Right lung (tissue), 5 donors: ENCODE results near the gene RHOT1. TPM values are rescaled to one million over a fixed set of nuclear protein-coding genes. Genes with fewer than 3 reads are reported as not detected.
"Not testable (repeated sequence)": the region's sequence is repeated elsewhere in the genome, so short reads cannot be mapped to it uniquely, and the experiment has no call there.

ENCODE experiments used
- DNase-seq, 2 donors: peaks; one replicate each; pipeline ENCODE4 v3.0.0-alpha.2; 2013
- polyA plus RNA-seq, 5 donors: library from polyadenylated mRNA; unstranded; fragments of 120-200 nt; gene quantifications; one replicate each; pipeline versions ENCODE4 v1.2.1 to v1.2.3, GENCODE V29; 2013; ENCODE audit warnings: inconsistent platforms in 1 of 5, low replicate concordance in 1 of 5; ENCODE audit not compliant: insufficient read length in 5 of 5, insufficient read depth in 1 of 5

The RHOT1 gene
- polyA plus RNA-seq, 5 donors, result 49.2 to 71.1 (median 66.0) TPM

- no peak for DNase-seq
Measured at GRCh38 chr17:32158870-32159585, 16.7 kb downstream of the RHOT1 start.

GRCh38 chr17:32159586-32160438 is 17.5 kb downstream of the RHOT1 start:
- DNase-seq, result no peak

GRCh38 chr17:32160526-32160925 is 18.2 kb downstream of the RHOT1 start:
- no peak for DNase-seq

- DNase-seq, result no peak
Measured at GRCh38 chr17:32161029-32161428, 18.7 kb downstream of the RHOT1 start.

DNA sequence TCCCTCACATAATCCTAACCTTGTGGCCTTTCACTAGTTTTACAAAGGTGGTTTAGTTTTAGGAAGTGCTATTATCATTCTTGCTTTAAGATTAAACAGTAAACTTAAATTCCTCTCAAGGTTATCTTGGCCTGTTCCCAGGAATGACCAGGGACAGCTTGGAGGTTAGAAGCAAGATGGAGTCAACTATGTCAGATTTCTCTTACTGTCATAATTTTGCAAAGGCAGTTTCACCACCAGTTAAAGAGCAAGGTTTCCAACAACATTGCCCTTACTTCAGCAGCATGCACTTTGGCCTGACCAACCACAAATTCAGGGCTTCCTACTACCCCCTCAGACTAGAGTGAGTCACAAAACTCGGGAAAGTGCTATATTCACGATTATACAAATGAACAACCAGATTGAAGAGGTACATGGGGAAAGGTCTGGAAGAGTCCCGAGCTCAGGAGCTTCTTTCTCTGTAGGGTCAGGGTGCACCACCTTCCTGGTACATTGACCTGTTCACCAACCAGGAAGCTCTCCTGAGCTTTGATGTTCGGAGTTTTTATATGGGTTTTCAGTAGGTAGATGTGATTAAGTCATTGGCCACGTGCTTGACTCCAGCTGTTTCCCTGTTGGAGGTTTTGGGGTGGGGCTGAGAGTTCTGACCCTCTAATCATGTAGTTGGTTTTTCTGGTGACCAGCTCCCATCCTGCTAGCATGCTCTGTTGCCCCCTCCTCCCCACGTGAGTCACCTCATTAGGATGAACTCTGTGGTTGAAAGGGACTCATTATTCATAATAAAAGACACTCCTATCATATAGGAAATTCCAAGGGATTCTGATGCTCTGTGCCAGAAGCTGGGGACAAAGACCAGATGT is 19.4 kb downstream of the RHOT1 start:
- no peak for DNase-seq

DNA sequence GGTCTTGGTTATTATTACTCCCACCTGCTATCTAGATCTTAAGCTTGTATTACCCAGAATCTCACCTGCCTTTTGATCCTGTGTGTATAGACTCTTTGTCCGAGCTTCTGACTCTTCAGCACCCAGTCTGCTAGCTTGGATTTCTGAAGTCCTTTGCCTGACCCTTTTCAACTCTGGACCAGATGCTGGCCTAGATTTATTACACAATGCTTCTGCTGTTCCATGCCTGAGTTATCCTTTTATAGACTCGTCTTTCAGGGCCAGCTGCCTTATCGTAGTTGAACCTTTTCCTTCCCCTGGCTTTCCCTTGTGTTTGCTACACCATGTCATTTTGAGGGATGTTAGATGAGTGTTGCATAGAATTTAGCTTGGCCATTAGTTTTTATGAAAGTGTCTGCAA is 32.6 kb downstream of the RHOT1 start:
- no peak for DNase-seq

DNA sequence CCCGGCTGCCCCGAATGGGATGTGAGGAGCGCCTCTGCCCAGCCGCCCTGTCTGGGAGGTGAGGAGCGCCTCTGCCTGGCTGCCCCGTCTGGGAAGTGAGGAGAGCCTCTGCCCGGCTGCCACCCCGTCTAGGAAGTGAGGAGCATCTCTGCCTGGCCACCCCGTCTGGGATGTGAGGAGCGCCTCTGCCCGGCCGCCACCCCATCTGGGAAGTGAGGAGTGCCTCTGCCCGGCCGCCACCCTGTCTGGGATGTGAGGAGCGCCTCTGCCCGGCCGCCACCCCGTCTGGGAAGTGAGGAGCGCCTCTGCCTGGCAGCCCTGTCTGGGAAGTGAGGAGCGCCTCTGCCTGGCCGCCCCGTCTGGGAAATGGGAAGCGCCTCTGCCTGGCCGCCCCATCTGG is 36.4 kb downstream of the RHOT1 start:
- DNase-seq, result not testable (repeated sequence)

DNA sequence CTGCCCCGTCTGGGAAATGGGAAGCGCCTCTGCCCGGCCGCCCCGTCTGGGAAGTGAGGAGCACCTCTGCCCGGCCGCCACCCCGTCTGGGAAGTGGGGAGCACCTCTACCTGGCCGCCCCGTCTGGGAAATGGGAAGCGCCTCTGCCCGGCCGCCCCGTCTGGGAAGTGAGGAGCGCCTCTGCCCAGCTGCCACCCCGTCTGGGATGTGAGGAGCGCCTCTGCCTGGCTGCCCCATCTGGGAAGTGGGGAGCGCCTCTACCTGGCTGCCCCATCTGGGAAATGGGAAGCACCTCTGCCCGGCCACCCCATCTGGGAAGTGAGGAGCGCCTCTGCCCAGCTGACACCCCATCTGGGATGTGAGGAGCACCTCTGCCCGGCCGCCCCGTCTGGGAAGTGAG is 36.8 kb downstream of the RHOT1 start:
- not testable (repeated sequence) for DNase-seq

GRCh38 chr17:32179526-32179925 is 37.2 kb downstream of the RHOT1 start:
- not testable (repeated sequence) for DNase-seq

DNA sequence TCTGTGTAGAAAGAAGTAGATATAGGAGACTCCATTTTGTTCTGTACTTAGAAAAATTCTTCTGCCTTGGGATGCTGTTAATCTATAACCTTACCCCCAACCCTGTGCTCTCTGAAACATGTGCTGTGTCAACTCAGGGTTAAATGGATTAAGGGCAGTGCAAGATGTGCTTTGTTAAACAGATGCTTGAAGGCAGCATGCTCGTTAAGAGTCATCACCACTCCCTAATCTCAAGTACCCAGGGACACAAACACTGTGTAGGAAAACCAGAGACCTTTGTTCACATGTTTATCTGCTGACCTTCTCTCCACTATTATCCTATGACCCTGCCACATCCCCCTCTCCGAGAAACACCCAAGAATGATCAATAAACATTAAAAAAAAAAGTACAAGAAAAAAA is 38.0 kb downstream of the RHOT1 start:
- DNase-seq, result not testable (repeated sequence)

GRCh38 chr17:32185875-32186274 is 43.6 kb downstream of the RHOT1 start:
- DNase-seq, result no peak

DNA sequence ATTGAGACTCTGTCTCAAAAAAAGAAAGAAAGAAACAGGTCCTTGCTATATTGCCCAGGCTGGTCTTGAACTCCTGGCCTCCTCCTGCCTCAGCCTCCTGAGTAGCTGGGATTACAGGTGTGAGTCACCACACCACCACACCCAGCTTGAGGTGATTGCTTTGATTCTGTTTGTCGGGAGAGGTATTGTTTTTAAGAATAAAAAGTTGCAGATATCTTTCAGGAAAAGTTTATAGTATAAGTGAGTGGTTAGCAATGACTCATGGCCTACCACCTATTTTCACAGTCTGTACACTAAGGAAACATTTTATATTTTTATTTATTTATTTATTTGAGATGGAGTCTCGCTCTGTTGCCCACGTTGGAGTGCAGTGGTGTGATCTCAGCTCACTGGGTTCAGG is 45.0 kb downstream of the RHOT1 start:
- DNase-seq, result no peak

DNA sequence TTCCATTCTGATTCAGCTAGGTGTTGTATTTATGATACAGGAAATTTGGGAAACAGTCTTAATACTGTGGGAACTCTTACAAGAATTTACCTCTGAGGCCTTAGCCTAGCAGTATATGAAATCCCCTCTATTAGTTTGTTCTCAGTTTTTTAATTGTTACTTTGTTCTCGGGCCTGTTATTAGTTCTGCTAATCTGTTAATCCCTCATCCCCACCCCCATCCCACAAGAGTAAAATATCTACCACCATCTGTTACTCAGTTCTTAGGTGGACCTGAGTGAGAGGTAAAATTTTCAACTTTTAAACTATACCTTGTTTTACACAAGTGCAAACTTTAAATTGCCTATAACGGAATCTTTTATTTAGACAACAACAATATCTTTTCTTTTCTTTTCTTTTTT is 47.0 kb downstream of the RHOT1 start:
- DNase-seq, result no peak

GRCh38 chr17:32191306-32191705 is 49.0 kb downstream of the RHOT1 start:
- DNase-seq, result no peak

DNA sequence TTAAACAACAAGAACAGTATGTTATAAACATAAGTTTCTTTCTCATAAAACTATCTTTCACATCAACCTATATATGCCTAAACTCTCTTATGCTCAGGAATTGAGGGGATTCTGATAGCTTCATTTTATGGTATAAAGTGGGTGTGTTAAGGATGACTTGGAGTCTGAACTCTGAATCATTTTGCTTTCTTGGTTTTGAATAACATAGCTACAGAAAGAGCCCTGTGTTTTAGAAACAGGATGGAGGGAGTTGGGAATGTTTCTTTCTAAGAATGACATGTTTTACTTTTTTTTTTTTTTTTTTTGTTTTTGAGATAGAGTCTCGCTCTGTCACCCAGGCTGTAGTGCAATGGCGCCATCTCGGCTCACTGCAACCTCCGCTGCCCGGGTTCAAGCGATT is 50.1 kb downstream of the RHOT1 start:
- no peak for DNase-seq

GRCh38 chr17:32197987-32198386 is 55.7 kb downstream of the RHOT1 start:
- no peak for DNase-seq

DNA sequence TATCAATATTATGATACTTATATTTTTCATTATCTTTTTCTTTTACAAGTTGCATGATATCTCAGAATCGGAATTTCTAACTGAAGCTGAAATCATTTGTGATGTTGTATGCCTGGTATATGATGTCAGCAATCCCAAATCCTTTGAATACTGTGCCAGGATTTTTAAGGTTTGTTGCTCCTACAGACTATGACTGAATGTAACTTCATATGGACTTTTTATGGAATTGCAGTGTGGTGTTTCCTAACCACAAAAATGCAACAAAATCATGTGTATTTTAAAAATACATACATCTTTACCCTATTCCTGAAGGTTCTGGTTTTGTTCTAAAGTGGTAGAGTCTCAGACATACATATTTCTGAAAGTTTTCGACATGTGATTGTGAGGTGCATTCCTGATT is 64.6 kb downstream of the RHOT1 start:
- no peak for DNase-seq

DNA sequence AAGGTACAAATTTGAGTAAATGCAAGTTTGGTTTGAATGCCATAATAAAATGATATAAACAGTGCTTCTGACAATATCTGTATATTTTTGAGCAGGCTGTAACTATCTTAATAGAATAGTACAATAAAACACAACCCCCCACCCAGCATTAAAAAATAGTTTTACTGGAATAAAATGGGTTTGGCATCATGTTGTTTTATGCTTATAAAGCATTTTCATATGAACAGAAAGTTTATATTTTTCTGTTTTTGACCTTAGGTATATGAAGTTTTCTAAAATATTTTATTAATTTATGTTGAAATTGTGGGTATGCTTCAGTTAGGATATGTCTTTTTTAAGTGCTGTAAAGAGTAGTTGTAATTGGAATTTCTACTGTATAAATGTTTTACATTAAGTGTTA is 66.1 kb downstream of the RHOT1 start:
- DNase-seq, result no peak

DNA sequence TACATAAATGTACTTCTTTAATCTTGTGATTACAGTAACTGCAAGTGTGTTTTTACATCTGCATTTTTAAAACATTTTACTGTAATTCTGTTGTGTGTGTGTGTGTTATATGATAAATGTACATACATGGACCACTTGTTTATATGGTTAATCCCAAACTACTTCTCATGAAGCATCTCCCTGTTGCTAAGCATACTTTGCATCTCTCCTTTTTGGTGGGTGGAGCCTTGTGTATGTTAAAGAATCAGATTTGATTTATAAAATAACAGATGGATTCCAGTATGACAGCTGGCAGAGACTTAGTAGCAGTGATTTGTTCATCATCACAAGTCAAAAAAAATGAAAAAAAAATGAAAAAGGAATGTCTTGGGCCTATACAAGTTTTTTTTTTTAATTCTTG is 67.3 kb downstream of the RHOT1 start:
- no peak for DNase-seq

DNA sequence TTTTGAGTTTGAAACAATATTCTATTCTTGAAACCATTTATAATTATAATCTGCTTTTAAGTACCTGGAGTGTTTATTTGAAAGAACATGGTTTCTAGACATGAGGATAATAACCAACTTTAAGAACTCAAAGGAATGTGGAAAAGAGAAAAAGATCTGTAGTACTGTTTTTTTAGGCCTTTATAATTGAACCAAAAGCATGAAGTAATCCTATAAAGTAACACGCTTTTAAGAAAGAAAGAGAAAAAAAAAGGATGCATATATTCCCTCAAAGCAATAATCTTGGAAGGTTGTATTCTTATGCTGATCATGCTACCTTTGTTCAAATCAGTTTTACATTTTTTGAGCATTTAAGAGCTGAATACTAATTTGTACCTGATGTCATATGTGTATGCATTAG is 69.4 kb downstream of the RHOT1 start:
- DNase-seq, result no peak

DNA sequence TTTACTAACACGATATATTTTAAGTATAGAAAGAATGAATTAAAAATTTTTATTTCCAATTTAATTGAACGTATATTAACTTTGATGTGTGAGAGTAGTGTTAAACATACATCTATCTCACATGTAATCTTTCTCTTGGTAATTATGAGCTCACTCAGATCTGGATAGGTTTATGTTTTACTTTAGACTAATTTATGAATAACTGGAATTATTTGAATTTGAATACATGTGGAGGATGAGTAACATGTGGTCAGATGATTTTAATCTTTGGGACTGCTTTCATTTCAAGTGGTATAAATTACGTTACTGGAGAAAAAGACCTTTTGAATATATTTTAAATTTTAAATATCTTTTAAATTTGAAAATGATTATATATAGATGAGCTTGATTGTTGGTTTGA is 73.4 kb downstream of the RHOT1 start:
- DNase-seq, result no peak

DNA sequence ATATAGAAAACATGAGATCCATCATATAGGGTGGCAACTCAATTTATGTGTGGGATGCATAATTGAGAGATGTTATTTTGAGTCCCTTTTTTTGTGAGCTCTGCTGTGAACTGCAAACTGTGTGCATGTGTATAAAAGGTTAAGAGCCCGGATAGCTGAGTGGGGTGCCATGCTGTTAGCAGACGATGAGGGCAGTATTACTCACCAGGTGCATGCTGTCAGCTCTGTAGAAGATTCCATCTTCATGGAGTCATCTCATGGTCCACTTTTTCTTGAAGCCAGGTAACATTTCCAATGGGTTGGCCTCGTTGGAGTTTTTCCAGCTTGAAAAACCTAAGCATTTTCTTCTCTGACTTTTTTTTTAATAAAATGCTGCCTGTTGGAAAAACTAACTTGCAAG is 80.3 kb downstream of the RHOT1 start:
- DNase-seq, result no peak
